ENCODE results near the gene IGSF8.
A peak's percentile ranks its signal among the peaks of the same experiment; 100 is the strongest.

IGSF8 gene

DNA sequence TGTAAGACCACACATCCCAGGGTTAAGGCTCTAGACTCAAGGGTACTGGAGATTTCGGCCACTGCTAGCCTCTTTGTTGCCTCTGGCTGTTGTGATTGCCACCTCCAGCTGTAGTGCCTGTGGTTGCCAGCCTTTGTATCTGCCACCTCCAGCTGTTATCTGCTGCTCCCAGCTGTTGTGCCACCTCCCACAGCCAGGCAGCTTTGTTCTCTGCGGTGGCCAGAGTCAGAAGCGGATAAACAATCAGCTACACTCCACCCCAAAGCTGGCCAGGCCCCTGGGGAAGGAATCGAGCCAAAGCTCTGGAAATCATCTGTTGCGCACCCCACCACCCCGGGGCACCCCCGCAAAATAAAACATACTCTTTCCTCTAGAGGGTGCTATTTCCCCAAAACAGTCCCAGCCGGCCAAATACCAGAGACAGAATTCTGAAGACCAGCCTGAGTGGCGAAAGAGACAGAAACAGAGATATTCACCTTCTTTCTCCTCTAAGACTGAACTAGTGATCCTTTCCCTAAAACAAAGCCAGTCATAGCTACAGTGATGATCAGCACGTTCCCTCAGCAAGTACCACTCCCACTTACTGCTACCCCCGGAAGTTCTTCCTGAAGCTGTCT lies 51.8 kb downstream of the IGSF8 start:
- H3K4me1 ChIP-seq, result peaks cover 0 to 11% (median 5%) of the 10 kb centered on the region in 4 donors
- peak overlapping the region in 1 of 2 donors; percentile 11 for H3K4me3 ChIP-seq
- H3K36me3 ChIP-seq, result no peaks in the 10 kb centered on the region
- TF ChIP-seq CTCF (IDR thresholded peaks at IDR 0.05), result peak; percentile 54 to 63
- intact Hi-C loops (cut with DNase I; ENCODE audit: low total_unique reads), result no loop called here
- peak; percentile 37 to 73 for DNase-seq
- H3K9me3 ChIP-seq, result no peaks in the 10 kb centered on the region
- H3K27me3 ChIP-seq, result peaks cover 0 to 4% of the 10 kb centered on the region in 2 donors
- no peak overlapping the region for H3K27ac ChIP-seq

- no peak for DNase-seq
- Histone ChIP-seq H3K27me3 (peaks cover 0 to 10% of the 10 kb centered on the region in 2 donors), H3K4me3 (no peak overlapping the region), H3K36me3 (no peaks in the 10 kb centered on the region), H3K9me3 (no peaks in the 10 kb centered on the region), H3K27ac (no peak overlapping the region), H3K4me1 (peaks cover 0 to 11% (median 5%) of the 10 kb centered on the region in 4 donors)
- intact Hi-C loops (cut with DNase I; ENCODE audit: low total_unique reads), result no loop called here
- no peak for TF ChIP-seq CTCF (IDR thresholded peaks at IDR 0.05)
Measured at GRCh38 chr1:160045653-160046052, 52.8 kb downstream of the IGSF8 start.

GRCh38 chr1:160043543-160043942 lies 54.9 kb downstream of the IGSF8 start:
- no peaks in the 10 kb centered on the region for H3K36me3 ChIP-seq
- peaks cover 0 to 11% (median 5%) of the 10 kb centered on the region in 4 donors for H3K4me1 ChIP-seq
- peaks cover 0 to 10% of the 10 kb centered on the region in 2 donors for H3K27me3 ChIP-seq
- H3K27ac ChIP-seq, result no peak overlapping the region
- H3K4me3 ChIP-seq, result no peak overlapping the region
- intact Hi-C loops (cut with DNase I; ENCODE audit: low total_unique reads), result no loop called here
- no peak for TF ChIP-seq CTCF (IDR thresholded peaks at IDR 0.05)
- H3K9me3 ChIP-seq, result no peaks in the 10 kb centered on the region
- DNase-seq, result no peak

Measured in tibial artery (tissue), 4 donors.